ENCODE data around the gene CYFIP1. TPM values are rescaled to one million over a fixed set of nuclear protein-coding genes. Genes with fewer than 3 reads are reported as not detected.

Gene CYFIP1
- total and polyA plus RNA-seq, 10 donors, result 11.5 to 139 (median 84.9) TPM

GRCh38 chr15:22950256-22950990 is 29.7 kb downstream of the CYFIP1 start:
- peaks cover 0 to 18% (median 0%) of the 10 kb centered on the region in 6 donors for H3K36me3 ChIP-seq
- DNase-seq, result peak; percentile 75
- WGBS, 5 donors, result 65 to 77% (median 68%) methylated on average over 25 of the region's 25 CpGs
- peaks cover 22 to 78% (median 55%) of the 10 kb centered on the region in 6 donors for H3K4me1 ChIP-seq
- peak overlapping the region in 7 of 8 donors; percentile 52 to 77 (median 66) for H3K27ac ChIP-seq
- no peaks in the 10 kb centered on the region for H3K9me3 ChIP-seq
- intact Hi-C loops (cut with DNase I; ENCODE audit: low total_unique reads), result no loop called here
- no peaks in the 10 kb centered on the region for H3K27me3 ChIP-seq (replicated peaks in 1 of 7)
- peak overlapping the region in 2 of 8 donors; percentile 7 to 37 for H3K4me3 ChIP-seq
- TF ChIP-seq CTCF (IDR thresholded peaks at IDR 0.05 in 8 of 11, conservative IDR thresholded peaks at IDR 0.05 in 3 of 11) (no peak), POLR2AphosphoS5 (IDR thresholded peaks at IDR 0.05) (peak in 2 of 3 donors; percentile 52 to 53)

GRCh38 chr15:22949074-22949547 is 31.1 kb downstream of the CYFIP1 start:
- intact Hi-C loops (cut with DNase I; ENCODE audit: low total_unique reads), result no loop called here
- peak overlapping the region in 7 of 8 donors; percentile 27 to 77 (median 66) for H3K27ac ChIP-seq

GRCh38 chr15:22948056-22948455 is 32.1 kb downstream of the CYFIP1 start:
- H3K9me3 ChIP-seq, result no peaks in the 10 kb centered on the region
- TF ChIP-seq POLR2AphosphoS5 (IDR thresholded peaks at IDR 0.05), result no peak
- TF ChIP-seq CTCF (IDR thresholded peaks at IDR 0.05 in 8 of 11, conservative IDR thresholded peaks at IDR 0.05 in 3 of 11), result no peak
- no peaks in the 10 kb centered on the region for H3K27me3 ChIP-seq (replicated peaks in 1 of 7)
- peak; percentile 64 for DNase-seq
- H3K4me1 ChIP-seq, result peaks cover 18 to 57% (median 42%) of the 10 kb centered on the region in 6 donors
- intact Hi-C loops (cut with DNase I; ENCODE audit: low total_unique reads), result no loop called here
- peaks cover 0 to 42% (median 9%) of the 10 kb centered on the region in 6 donors for H3K36me3 ChIP-seq
- 40 to 56% (median 46%) methylated on average over 2 to 4 of the region's 4 CpGs for WGBS, 5 donors
- peak overlapping the region in 3 of 8 donors; percentile 66 to 76 (median 73) for H3K27ac ChIP-seq
- H3K4me3 ChIP-seq, result no peak overlapping the region

More at GRCh38 chr15:22949074-22949547, 31.1 kb downstream of the CYFIP1 start:
- H3K27me3 ChIP-seq (replicated peaks in 1 of 7), result no peaks in the 10 kb centered on the region
- TF ChIP-seq POLR2AphosphoS5 (IDR thresholded peaks at IDR 0.05), result peak; percentile 72 to 82 (median 81)
- TF ChIP-seq POLR2A (IDR thresholded peaks at IDR 0.05), result no peak
- TF ChIP-seq CTCF (IDR thresholded peaks at IDR 0.05 in 8 of 11, conservative IDR thresholded peaks at IDR 0.05 in 3 of 11), result no peak
- DNase-seq, result peak; percentile 88
- H3K4me1 ChIP-seq, result peaks cover 18 to 65% (median 45%) of the 10 kb centered on the region in 6 donors
- peaks cover 0 to 31% (median under 1%) of the 10 kb centered on the region in 6 donors for H3K36me3 ChIP-seq
- H3K9me3 ChIP-seq, result no peaks in the 10 kb centered on the region
- 10 to 27% (median 21%) methylated on average over 21 of the region's 21 CpGs for WGBS, 5 donors
- peak overlapping the region in 2 of 8 donors; percentile 19 to 41 for H3K4me3 ChIP-seq

All from spleen (tissue), 11 donors.